OCI-LY1 (cell line): ENCODE results near the gene TIAM1.

Experiments
- H2AFZ ChIP-seq: fragments of 200-600 bp; sonication (generic), shearing (Covaris generic); 2 replicates; pipeline ENCODE4 v1.6.0; 2014; ENCODE audit warnings: antibody characterized with exemption, mild to moderate bottlenecking, low read length
- H3F3A ChIP-seq: fragments of 200-600 bp; sonication (generic), shearing (Covaris generic); 2 replicates; pipeline ENCODE4 v1.6.0; 2014; ENCODE audit warnings: mild to moderate bottlenecking, antibody characterized with exemption, low read length, moderate library complexity; ENCODE audit not compliant: insufficient read depth
- H3K27ac ChIP-seq: fragments of 200-600 bp; sonication (generic); 2 replicates; pipeline ENCODE4 v1.5.1; 2014; ENCODE audit warnings: low read length, mixed run types, mild to moderate bottlenecking, low read depth; ENCODE audit not compliant: poor library complexity, severe bottlenecking
- H3K27me3 ChIP-seq: fragments of 200-600 bp; sonication (generic); 2 replicates; pipeline ENCODE4 v1.6.0; 2014; ENCODE audit warnings: antibody characterized with exemption, mild to moderate bottlenecking, low read length, moderate library complexity; ENCODE audit not compliant: insufficient read depth
- H3K36me3 ChIP-seq: fragments of 200-600 bp; sonication (generic); 2 replicates; pipeline ENCODE4 v1.6.1; 2014; ENCODE audit warnings: mild to moderate bottlenecking, antibody characterized with exemption, low read length, moderate library complexity, mixed read lengths; ENCODE audit not compliant: insufficient read depth
- H3K4me1 ChIP-seq: fragments of 200-600 bp; sonication (generic); 2 replicates; pipeline ENCODE4 v1.5.1; 2014; ENCODE audit warnings: mild to moderate bottlenecking, low read length, moderate library complexity; ENCODE audit not compliant: insufficient read depth, severe bottlenecking
- H3K4me2 ChIP-seq: fragments of 200-600 bp; sonication (generic), shearing (Covaris generic); 2 replicates; pipeline ENCODE4 v1.6.1; 2014; ENCODE audit warnings: low read length
- H3K4me3 ChIP-seq: fragments of 200-600 bp; sonication (generic); 2 replicates; pipeline ENCODE4 v1.5.1; 2014; ENCODE audit warnings: low read length, low read depth, mild to moderate bottlenecking, mixed read lengths; ENCODE audit not compliant: poor library complexity, severe bottlenecking
- H3K79me2 ChIP-seq: fragments of 200-600 bp; shearing (Covaris generic); 2 replicates; pipeline ENCODE4 v1.6.1; 2016; ENCODE audit warnings: mixed run types, low read length, mixed read lengths; ENCODE audit not compliant: insufficient read depth
- H3K9ac ChIP-seq: fragments of 200-600 bp; sonication (generic), shearing (Covaris generic); 2 replicates; pipeline ENCODE4 v1.6.1; 2014; ENCODE audit warnings: mild to moderate bottlenecking, low read length, mixed read lengths
- H3K9me2 ChIP-seq: fragments of 200-600 bp; sonication (generic), shearing (Covaris generic); 2 replicates; pipeline ENCODE4 v1.6.1; 2014; ENCODE audit warnings: low read depth, mild to moderate bottlenecking, low read length, mixed read lengths
- H3K9me3 ChIP-seq: fragments of 200-600 bp; shearing (Covaris generic); 2 replicates; pipeline ENCODE4 v1.6.1; 2014; ENCODE audit warnings: low read length, mixed read lengths
- H4K20me1 ChIP-seq: fragments of 200-600 bp; sonication (generic), shearing (Covaris generic); 2 replicates; pipeline ENCODE4 v1.6.0; 2016; ENCODE audit warnings: mild to moderate bottlenecking, low read length; ENCODE audit not compliant: insufficient read depth
- EZH2 ChIP-seq: fragments of 200-600 bp; sonication (generic), shearing (Covaris generic); IDR thresholded peaks from 2 replicates; pipeline ENCODE4 v1.8.0; 2017; ENCODE audit warnings: borderline replicate concordance, mixed run types, mild to moderate bottlenecking, antibody characterized with exemption, low read length, moderate library complexity, mixed read lengths
- TF ChIP-seq, protein P1 (sequence below): fragments of 200-600 bp; sonication (generic), shearing (Covaris generic); IDR thresholded peaks from 2 replicates; pipeline ENCODE4 v1.5.1; 2017; ENCODE audit warnings: mild to moderate bottlenecking, antibody characterized with exemption, low read length, moderate library complexity, mixed read lengths

The TIAM1 gene

DNA sequence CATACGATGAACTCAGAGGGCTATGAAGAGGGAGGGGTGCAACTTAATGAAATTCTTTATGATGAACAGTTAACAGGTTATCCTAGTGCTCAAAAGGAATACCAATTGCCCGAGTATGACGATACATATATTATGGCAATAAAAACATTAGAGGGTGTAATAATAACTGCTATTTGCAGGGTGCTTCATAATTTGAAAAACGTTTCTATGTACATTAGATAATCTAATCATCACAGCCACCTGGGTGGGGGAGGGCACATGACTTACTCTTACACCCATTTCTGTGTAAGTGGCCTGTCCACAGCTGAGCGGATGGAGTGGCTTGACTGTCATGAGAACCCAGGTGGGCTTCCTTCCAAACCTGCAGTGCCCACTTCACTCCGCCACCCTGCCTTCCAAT is 46.3 kb downstream of the TIAM1 start:
- no peaks in the 10 kb centered on the region for H3K27me3 ChIP-seq
- no peaks in the 10 kb centered on the region for H3K79me2 ChIP-seq
- H3K27ac ChIP-seq, result no peak overlapping the region
- H2AFZ ChIP-seq, result no peak overlapping the region
- TF ChIP-seq, protein P1, sequence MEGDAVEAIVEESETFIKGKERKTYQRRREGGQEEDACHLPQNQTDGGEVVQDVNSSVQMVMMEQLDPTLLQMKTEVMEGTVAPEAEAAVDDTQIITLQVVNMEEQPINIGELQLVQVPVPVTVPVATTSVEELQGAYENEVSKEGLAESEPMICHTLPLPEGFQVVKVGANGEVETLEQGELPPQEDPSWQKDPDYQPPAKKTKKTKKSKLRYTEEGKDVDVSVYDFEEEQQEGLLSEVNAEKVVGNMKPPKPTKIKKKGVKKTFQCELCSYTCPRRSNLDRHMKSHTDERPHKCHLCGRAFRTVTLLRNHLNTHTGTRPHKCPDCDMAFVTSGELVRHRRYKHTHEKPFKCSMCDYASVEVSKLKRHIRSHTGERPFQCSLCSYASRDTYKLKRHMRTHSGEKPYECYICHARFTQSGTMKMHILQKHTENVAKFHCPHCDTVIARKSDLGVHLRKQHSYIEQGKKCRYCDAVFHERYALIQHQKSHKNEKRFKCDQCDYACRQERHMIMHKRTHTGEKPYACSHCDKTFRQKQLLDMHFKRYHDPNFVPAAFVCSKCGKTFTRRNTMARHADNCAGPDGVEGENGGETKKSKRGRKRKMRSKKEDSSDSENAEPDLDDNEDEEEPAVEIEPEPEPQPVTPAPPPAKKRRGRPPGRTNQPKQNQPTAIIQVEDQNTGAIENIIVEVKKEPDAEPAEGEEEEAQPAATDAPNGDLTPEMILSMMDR, result no peak
- no peak for TF ChIP-seq EZH2
- no peaks in the 10 kb centered on the region for H3K9me2 ChIP-seq
- H3K9ac ChIP-seq, result no peak overlapping the region
- H3K36me3 ChIP-seq, result no peaks in the 10 kb centered on the region
- no peaks in the 10 kb centered on the region for H3K9me3 ChIP-seq
- no peak overlapping the region for H3K4me3 ChIP-seq
- no peak overlapping the region for H3K4me2 ChIP-seq
- H3F3A ChIP-seq, result no peaks in the 10 kb centered on the region
- H4K20me1 ChIP-seq, result no peaks in the 10 kb centered on the region
- no peaks in the 10 kb centered on the region for H3K4me1 ChIP-seq

DNA sequence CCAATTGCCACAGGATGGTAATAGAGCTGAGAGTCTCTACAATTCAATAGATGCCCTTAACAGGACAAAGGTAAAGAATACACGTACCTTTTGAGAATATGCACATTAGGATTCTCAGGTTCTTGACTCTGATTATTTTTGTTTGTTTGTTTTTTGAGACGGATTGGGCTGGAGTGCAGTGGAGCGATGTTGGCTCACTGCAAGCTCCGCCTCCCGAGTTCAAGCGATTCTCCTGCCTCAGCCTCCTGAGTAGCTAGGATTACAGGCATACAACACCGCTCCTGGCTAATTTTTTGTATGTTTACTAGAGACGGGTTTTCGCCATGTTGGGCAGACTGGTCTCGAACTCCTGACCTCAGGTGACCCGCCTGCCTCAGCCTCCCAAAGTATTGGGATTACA is 48.4 kb downstream of the TIAM1 start:
- no peaks in the 10 kb centered on the region for H3K9me3 ChIP-seq
- H3K9me2 ChIP-seq, result no peaks in the 10 kb centered on the region
- H3K27me3 ChIP-seq, result no peaks in the 10 kb centered on the region
- H3K4me3 ChIP-seq, result no peak overlapping the region
- TF ChIP-seq EZH2, result no peak
- TF ChIP-seq, protein P1, result no peak
- H3K4me2 ChIP-seq, result no peak overlapping the region
- H3K4me1 ChIP-seq, result no peaks in the 10 kb centered on the region
- H3K36me3 ChIP-seq, result no peaks in the 10 kb centered on the region
- H3K27ac ChIP-seq, result no peak overlapping the region
- H3K79me2 ChIP-seq, result no peaks in the 10 kb centered on the region
- H2AFZ ChIP-seq, result no peak overlapping the region
- H3K9ac ChIP-seq, result no peak overlapping the region
- H4K20me1 ChIP-seq, result no peaks in the 10 kb centered on the region
- no peaks in the 10 kb centered on the region for H3F3A ChIP-seq

DNA sequence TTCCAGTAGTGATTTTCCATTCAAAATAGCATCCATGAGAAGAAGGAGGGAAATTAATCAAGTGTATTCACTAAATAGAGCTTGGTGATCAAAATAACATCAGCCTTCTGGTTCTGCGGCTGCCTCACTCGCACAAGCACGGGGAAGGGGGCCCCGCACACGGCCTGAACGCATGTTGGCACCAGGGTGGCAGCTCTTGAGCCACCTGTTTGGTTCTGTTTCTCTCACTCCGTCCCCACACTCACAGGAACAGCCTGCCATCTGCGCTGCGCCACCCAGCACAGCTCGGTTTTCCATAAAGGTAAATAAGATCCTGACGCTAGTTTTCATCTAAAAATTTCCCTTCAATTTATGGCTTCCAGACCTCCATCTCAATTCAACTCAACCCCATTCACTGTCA is 49.4 kb downstream of the TIAM1 start:
- H3K4me3 ChIP-seq, result no peak overlapping the region
- H3K9ac ChIP-seq, result no peak overlapping the region
- H3F3A ChIP-seq, result no peaks in the 10 kb centered on the region
- H3K9me2 ChIP-seq, result no peaks in the 10 kb centered on the region
- H3K4me1 ChIP-seq, result no peaks in the 10 kb centered on the region
- no peaks in the 10 kb centered on the region for H3K9me3 ChIP-seq
- H3K4me2 ChIP-seq, result no peak overlapping the region
- H3K79me2 ChIP-seq, result no peaks in the 10 kb centered on the region
- no peaks in the 10 kb centered on the region for H4K20me1 ChIP-seq
- no peak overlapping the region for H3K27ac ChIP-seq
- H3K27me3 ChIP-seq, result no peaks in the 10 kb centered on the region
- H3K36me3 ChIP-seq, result no peaks in the 10 kb centered on the region
- no peak overlapping the region for H2AFZ ChIP-seq
- TF ChIP-seq, protein P1, result no peak
- no peak for TF ChIP-seq EZH2
